ENCODE measurements around the gene MLN.

GRCh38 chr6:33750244-33750991 is 53.4 kb downstream of the MLN start:
- TF ChIP-seq POLR2A (IDR thresholded peaks at IDR 0.05) (no peak), CTCF (IDR thresholded peaks at IDR 0.05) (no peak), EP300 (IDR thresholded peaks at IDR 0.05) (no peak), POLR2AphosphoS5 (IDR thresholded peaks at IDR 0.05) (peak in 1 of 3 donors; percentile 15)
